ENCODE measurements around the gene RASA1.
A peak's percentile ranks its signal among the peaks of the same experiment; 100 is the strongest.

The RASA1 gene

GRCh38 chr5:87311405-87312279 is 44.0 kb downstream of the RASA1 start:
- H3K36me3 Mint-ChIP-seq (ENCODE audit: low read depth): peaks cover 18% of the 10 kb centered on the region
- no peaks in the 10 kb centered on the region for H3K9me3 Mint-ChIP-seq
- no peak overlapping the region for H3K4me3 Mint-ChIP-seq
- H3K27ac Mint-ChIP-seq: no peak overlapping the region
- peaks cover 51% of the 10 kb centered on the region for H3K4me1 Mint-ChIP-seq (ENCODE audit: low read depth)
- no peaks in the 10 kb centered on the region for H3K27me3 Mint-ChIP-seq

GRCh38 chr5:87313216-87313615 is 45.5 kb downstream of the RASA1 start:
- Mint-ChIP-seq H3K36me3 (ENCODE audit: low read depth) (peaks cover 15% of the 10 kb centered on the region), H3K4me1 (ENCODE audit: low read depth) (peaks cover 43% of the 10 kb centered on the region), H3K27ac (no peak overlapping the region), H3K4me3 (no peak overlapping the region), H3K9me3 (no peaks in the 10 kb centered on the region), H3K27me3 (no peaks in the 10 kb centered on the region)

- no peak overlapping the region for H3K4me3 Mint-ChIP-seq
- H3K36me3 Mint-ChIP-seq (ENCODE audit: low read depth): peaks cover 28% of the 10 kb centered on the region
- no peaks in the 10 kb centered on the region for H3K27me3 Mint-ChIP-seq
- H3K4me1 Mint-ChIP-seq (ENCODE audit: low read depth): peaks cover 29% of the 10 kb centered on the region
- no peak overlapping the region for H3K27ac Mint-ChIP-seq
- peaks cover 8% of the 10 kb centered on the region for H3K9me3 Mint-ChIP-seq
These were observed 51.8 kb downstream of the RASA1 start for GRCh38 chr5:87319469-87319868.

GRCh38 chr5:87321605-87322004 is 53.9 kb downstream of the RASA1 start:
- no peak overlapping the region for H3K27ac Mint-ChIP-seq
- peaks cover 43% of the 10 kb centered on the region for H3K4me1 Mint-ChIP-seq (ENCODE audit: low read depth)
- H3K36me3 Mint-ChIP-seq (ENCODE audit: low read depth): peaks cover 34% of the 10 kb centered on the region
- H3K9me3 Mint-ChIP-seq: peaks cover 8% of the 10 kb centered on the region
- no peak overlapping the region for H3K4me3 Mint-ChIP-seq
- H3K27me3 Mint-ChIP-seq: no peaks in the 10 kb centered on the region

GRCh38 chr5:87322381-87322780 is 54.7 kb downstream of the RASA1 start:
- H3K36me3 Mint-ChIP-seq (ENCODE audit: low read depth): peaks cover 36% of the 10 kb centered on the region
- H3K4me1 Mint-ChIP-seq (ENCODE audit: low read depth): peaks cover 47% of the 10 kb centered on the region
- H3K27ac Mint-ChIP-seq: no peak overlapping the region
- H3K4me3 Mint-ChIP-seq: no peak overlapping the region
- no peaks in the 10 kb centered on the region for H3K27me3 Mint-ChIP-seq
- H3K9me3 Mint-ChIP-seq: peaks cover 8% of the 10 kb centered on the region

GRCh38 chr5:87327998-87328397 is 60.3 kb downstream of the RASA1 start:
- H3K36me3 Mint-ChIP-seq (ENCODE audit: low read depth): peaks cover 20% of the 10 kb centered on the region
- H3K9me3 Mint-ChIP-seq: no peaks in the 10 kb centered on the region
- H3K27ac Mint-ChIP-seq: no peak overlapping the region
- no peak overlapping the region for H3K4me3 Mint-ChIP-seq
- no peaks in the 10 kb centered on the region for H3K27me3 Mint-ChIP-seq
- peaks cover 54% of the 10 kb centered on the region for H3K4me1 Mint-ChIP-seq (ENCODE audit: low read depth)

GRCh38 chr5:87329114-87329513 is 61.4 kb downstream of the RASA1 start:
- Mint-ChIP-seq H3K36me3 (ENCODE audit: low read depth) (peaks cover 31% of the 10 kb centered on the region), H3K27me3 (no peaks in the 10 kb centered on the region), H3K27ac (no peak overlapping the region), H3K4me1 (ENCODE audit: low read depth) (peaks cover 43% of the 10 kb centered on the region), H3K9me3 (no peaks in the 10 kb centered on the region), H3K4me3 (no peak overlapping the region)

- Mint-ChIP-seq H3K9me3 (peaks cover 6% of the 10 kb centered on the region), H3K4me1 (ENCODE audit: low read depth) (peaks cover 23% of the 10 kb centered on the region), H3K4me3 (no peak overlapping the region), H3K27ac (no peak overlapping the region), H3K27me3 (no peaks in the 10 kb centered on the region), H3K36me3 (ENCODE audit: low read depth) (peaks cover 70% of the 10 kb centered on the region)
These were observed 72.3 kb downstream of the RASA1 start for GRCh38 chr5:87339986-87340385.

GRCh38 chr5:87340716-87341115 is 73.0 kb downstream of the RASA1 start:
- H3K9me3 Mint-ChIP-seq: peaks cover 6% of the 10 kb centered on the region

GRCh38 chr5:87347272-87347671 is 79.6 kb downstream of the RASA1 start:
- H3K4me1 Mint-ChIP-seq (ENCODE audit: low read depth): peaks cover 8% of the 10 kb centered on the region
- no peak overlapping the region for H3K27ac Mint-ChIP-seq
- H3K27me3 Mint-ChIP-seq: no peaks in the 10 kb centered on the region
- peaks cover 6% of the 10 kb centered on the region for H3K9me3 Mint-ChIP-seq
- peaks cover 44% of the 10 kb centered on the region for H3K36me3 Mint-ChIP-seq (ENCODE audit: low read depth)
- no peak overlapping the region for H3K4me3 Mint-ChIP-seq

More at GRCh38 chr5:87340716-87341115, 73.0 kb downstream of the RASA1 start:
- Mint-ChIP-seq H3K4me1 (ENCODE audit: low read depth) (peaks cover 23% of the 10 kb centered on the region), H3K27me3 (no peaks in the 10 kb centered on the region), H3K36me3 (ENCODE audit: low read depth) (peaks cover 63% of the 10 kb centered on the region), H3K4me3 (peak overlapping the region; percentile 57), H3K27ac (peak overlapping the region; percentile 82)

GRCh38 chr5:87347841-87348240 is 80.2 kb downstream of the RASA1 start:
- Mint-ChIP-seq H3K4me1 (ENCODE audit: low read depth) (peaks cover 8% of the 10 kb centered on the region), H3K9me3 (peaks cover 6% of the 10 kb centered on the region), H3K4me3 (no peak overlapping the region), H3K27ac (no peak overlapping the region), H3K36me3 (ENCODE audit: low read depth) (peaks cover 40% of the 10 kb centered on the region), H3K27me3 (no peaks in the 10 kb centered on the region)

GRCh38 chr5:87354496-87354895 is 86.8 kb downstream of the RASA1 start:
- H3K4me3 Mint-ChIP-seq: no peak overlapping the region
- H3K27ac Mint-ChIP-seq: no peak overlapping the region
- no peaks in the 10 kb centered on the region for H3K9me3 Mint-ChIP-seq
- H3K27me3 Mint-ChIP-seq: no peaks in the 10 kb centered on the region
- H3K36me3 Mint-ChIP-seq (ENCODE audit: low read depth): peaks cover 49% of the 10 kb centered on the region
- peaks cover 12% of the 10 kb centered on the region for H3K4me1 Mint-ChIP-seq (ENCODE audit: low read depth)

GRCh38 chr5:87359106-87359505 is 91.4 kb downstream of the RASA1 start:
- peaks cover 17% of the 10 kb centered on the region for H3K4me1 Mint-ChIP-seq (ENCODE audit: low read depth)
- no peaks in the 10 kb centered on the region for H3K27me3 Mint-ChIP-seq
- no peak overlapping the region for H3K27ac Mint-ChIP-seq
- peaks cover 51% of the 10 kb centered on the region for H3K36me3 Mint-ChIP-seq (ENCODE audit: low read depth)
- H3K9me3 Mint-ChIP-seq: no peaks in the 10 kb centered on the region
- H3K4me3 Mint-ChIP-seq: no peak overlapping the region

GRCh38 chr5:87360132-87360531 is 92.4 kb downstream of the RASA1 start:
- Mint-ChIP-seq H3K9me3 (no peaks in the 10 kb centered on the region), H3K27ac (no peak overlapping the region), H3K4me3 (no peak overlapping the region), H3K4me1 (ENCODE audit: low read depth) (peaks cover 19% of the 10 kb centered on the region), H3K36me3 (ENCODE audit: low read depth) (peaks cover 51% of the 10 kb centered on the region), H3K27me3 (no peaks in the 10 kb centered on the region)

- Mint-ChIP-seq H3K4me3 (no peak overlapping the region), H3K36me3 (ENCODE audit: low read depth) (peaks cover 47% of the 10 kb centered on the region), H3K27me3 (no peaks in the 10 kb centered on the region), H3K27ac (no peak overlapping the region), H3K9me3 (no peaks in the 10 kb centered on the region), H3K4me1 (ENCODE audit: low read depth) (peaks cover 19% of the 10 kb centered on the region)
These were observed 93.4 kb downstream of the RASA1 start for GRCh38 chr5:87361031-87361445.

Measured in stimulated activated naive CD8-positive, alpha-beta T cell treated with anti-CD3 and anti-CD28 coated beads, Interleukin-15, Interleukin-2, amounts not matched to agents 100 ng/mL and 50 ng/mL, for 24 hours (primary cell).